ENCODE measurements around the gene SYNE2.

Gene SYNE2

DNA sequence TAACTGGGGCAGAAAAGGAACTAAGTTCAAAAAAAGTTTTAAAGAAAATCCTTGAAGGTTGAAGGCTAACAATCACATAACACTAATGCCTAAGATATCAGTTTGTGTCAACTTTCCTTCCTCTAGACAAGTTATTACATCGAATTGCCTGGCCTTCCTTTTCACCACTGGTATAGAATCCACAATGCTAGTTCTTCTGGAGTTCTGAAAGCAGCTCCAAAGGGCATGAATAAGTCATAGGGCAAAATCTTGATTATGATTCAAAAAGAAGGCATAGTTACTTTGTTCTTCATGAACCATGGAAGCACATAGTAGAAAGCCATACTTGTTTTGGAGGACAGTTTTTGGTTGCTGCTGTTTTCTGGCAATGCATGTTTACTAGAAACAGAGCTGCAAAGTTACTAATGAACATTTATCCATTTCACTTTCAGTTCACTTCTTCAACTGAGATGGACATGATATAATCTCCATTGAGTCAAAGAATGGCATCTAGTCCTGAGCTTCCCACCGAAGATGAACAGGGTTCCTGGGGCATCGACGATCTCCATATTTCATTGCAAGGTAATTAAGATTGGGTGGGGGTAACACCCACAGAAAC is 56.0 kb downstream of the SYNE2 start:
- no peak for DNase-seq

DNA sequence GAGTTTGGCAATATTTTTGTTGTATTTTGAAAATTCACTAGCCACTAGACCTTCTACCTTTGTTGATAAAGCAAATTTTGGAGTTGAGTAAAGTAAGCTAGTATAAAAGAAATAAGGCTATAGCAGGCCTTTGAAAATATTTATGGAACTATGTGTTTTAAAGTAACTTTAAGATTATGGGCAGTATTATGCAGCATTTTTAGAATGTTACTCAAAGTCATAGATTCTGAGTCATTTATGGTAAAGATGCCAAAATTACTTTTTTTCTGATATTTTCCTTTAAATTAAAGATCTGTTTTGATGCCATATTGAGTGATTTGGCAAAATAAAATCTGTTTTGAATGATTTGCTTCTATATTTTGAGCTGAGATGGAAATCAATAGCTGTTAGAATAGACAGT is 57.2 kb downstream of the SYNE2 start:
- DNase-seq, result no peak

DNA sequence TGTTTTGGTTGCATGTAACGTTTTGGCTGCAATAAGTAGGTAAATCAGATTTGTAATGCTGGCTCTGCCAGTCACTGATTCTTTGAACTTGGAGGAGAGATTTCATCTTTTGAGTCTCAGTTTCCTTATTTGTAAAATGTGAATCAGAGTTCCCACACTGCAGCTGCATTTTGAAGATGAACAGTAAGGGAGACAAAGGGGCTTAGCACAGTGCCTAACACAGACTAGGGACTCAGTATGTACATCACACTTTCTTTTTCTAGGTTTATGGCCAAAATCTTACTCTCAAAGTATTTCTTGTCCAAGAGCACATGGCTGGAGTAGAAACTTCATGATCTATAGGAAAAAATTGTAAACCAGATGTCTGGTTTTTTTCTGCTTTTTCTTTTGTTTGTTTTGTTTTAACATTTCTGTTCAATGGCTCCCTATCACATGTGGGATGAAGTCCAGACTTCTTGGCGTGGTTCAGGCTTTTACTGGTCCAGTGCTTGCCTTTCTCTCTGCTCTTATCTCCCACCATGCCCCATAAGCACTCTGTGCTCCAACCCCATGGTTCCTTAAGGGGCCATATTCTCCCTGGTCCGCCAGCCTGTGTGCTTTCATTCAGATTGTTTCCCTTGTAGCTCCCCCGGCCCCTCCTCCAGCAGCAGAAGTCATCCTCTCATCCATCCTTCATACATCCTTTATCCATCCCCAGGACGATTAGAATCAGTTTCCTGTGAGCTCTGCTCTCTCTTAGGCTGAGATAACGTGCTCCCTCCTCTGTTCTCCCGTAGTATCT is 58.0 kb downstream of the SYNE2 start:
- no peak for DNase-seq

DNA sequence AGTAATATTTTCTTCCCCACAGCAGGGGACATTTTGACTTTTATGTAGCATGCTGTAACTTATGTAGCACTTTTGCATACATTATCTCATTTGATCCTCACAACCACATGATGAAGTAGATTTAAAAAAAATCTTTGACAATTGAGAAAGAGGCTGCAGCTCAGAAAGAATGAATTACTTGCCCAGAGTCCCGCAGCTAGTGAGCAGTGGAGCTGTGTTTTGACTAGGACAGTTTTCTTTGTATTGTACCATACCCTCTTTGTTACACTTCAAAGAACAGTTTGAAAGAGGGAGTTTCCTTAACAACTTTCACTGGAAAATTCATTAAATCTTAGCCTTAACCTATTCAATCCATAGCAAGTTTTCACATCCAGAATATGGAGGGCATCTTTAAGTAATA is 58.6 kb downstream of the SYNE2 start:
- DNase-seq, result no peak

DNA sequence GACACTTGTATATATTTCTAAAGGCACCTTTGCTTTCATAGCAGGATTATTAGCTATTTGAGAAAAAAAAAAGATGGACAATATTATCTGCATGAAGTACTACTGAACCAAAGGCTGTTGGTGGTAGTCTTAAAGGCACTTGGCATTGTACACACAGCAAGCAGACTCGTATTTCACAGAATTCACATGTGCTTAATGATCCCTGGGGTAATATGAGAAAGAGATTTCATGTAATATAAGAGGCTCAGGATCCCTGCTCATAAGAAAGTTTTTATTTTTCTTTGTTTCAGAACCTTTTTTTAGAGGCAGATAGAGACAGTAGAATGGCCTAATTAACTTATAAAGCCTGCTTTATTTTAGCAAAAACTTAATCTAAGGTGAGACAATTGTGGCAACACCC is 59.5 kb downstream of the SYNE2 start:
- DNase-seq, result no peak

DNA sequence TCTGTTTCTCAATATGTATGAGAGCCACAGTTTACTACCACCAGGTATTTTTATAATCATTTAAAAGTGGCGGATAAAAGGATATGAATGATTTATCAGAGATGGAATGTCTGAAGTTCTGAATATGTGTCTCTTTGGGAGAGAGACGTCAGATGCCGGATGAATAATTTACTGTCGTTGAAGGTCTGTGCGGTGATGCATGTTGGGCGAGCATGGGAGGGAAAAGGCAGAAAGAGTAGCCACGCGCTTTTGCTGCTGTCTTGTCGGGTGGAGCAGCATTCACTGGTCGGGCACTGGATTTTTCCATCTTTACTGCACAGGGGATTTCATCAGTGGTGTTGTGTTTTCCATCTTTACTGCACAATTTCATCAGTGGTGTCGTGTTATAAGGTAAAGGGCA is 65.6 kb downstream of the SYNE2 start:
- no peak for DNase-seq

DNA sequence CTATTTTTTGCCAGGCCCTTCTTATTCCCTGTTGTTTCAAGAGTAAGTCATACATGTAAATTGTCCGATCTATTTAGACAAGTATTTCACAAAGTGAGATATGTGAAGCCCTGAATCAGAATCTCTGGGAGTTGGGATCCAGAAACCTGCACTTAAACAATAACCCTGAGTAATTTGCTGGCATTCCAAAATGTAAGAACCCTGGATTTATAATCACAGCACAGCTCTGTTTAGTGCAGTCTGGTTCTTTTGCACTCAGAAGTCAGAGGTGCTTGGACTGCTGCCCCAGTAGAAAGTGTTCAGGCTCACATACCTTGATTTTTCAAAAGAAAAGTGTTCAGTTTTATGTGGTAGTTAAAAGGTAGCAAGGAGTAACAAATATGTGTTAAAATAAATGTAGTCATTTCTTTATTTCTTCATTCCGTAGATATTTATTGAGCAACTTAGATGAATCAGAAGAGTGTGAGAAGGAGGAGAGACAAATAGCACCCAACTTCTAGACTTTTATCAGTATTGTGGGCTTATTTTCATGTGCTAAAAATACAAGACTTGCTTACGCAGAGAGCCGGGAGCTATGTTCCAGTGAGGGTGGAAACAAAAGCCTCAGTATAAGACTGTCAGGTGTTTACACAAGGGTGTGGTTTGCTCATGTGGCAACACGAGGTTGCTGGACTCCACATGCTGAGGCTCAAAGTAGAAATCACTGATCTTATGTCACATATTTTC is 70.1 kb downstream of the SYNE2 start:
- DNase-seq, result no peak

DNA sequence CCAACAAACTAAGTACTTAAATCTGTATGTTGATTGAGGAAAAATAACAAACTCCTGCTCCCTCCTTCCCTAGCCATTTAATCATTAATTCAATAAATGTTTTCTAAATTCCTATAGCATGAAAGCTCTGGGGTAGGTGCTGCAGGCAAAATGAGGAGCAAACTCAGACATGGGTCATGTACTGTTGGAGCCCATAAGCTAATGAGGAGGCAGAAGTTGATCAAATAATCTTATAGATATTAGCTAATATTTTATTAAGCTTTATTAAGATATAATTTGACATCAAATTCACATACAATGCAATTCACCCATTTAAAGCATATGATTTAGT is 70.6 kb downstream of the SYNE2 start:
- DNase-seq, result no peak

DNA sequence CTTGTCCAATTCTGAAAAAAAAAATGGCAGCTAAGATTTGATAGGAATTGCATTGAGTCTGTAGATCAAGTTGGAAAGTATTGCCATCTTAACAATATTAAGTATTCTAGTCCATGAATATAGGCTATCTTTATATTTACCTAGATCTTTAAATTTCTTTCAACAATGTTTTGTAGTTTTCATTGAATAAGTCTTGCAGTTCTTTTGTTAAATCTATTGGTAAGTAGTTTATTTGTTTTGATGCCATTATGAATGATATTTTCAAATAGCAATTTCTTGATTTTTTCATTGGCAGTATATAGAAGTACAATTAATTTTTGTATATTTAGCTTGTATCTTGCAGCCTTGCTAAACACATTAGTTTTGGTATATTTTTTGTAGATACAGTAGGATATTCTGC is 71.6 kb downstream of the SYNE2 start:
- DNase-seq, result no peak

DNA sequence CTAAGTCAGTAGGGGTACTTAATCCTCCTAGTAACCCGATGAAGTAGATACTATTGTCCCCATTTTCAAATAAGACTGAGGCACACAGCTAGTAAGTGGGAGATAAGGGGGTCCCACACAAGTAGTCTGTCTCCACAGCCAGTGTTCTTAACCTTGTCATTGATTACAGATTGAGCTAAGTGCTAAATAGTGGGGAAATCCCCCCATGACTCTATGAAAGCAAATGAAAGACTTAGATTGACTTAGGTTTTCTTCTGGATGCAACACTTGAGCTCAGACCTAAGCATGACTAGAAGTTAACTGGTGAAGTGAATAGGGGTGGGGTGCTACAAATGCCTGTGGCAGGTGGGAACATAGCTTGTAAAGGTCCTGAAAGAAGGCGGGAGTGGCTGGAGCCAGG is 73.8 kb downstream of the SYNE2 start:
- no peak for DNase-seq

DNA sequence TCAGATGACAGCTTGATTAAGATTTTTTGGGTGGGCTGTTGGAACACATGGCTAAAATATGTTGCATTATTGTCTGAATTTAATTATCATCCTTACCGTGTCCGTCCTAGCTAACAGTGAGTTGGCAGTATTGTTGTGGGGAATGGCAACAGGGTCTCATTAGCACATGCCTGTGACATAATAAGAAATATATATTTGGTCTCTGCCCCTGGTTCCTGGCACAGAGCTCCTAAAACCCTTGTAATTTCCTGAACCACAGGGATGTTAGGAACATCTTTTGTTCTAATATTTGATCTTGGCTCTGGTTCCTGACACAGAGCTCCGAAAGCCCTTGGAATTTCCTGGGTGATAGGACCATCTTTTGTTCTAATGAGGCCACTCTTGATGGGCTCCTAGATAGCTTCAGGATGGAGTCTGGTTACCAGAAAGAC is 76.0 kb downstream of the SYNE2 start:
- DNase-seq, result no peak

DNA sequence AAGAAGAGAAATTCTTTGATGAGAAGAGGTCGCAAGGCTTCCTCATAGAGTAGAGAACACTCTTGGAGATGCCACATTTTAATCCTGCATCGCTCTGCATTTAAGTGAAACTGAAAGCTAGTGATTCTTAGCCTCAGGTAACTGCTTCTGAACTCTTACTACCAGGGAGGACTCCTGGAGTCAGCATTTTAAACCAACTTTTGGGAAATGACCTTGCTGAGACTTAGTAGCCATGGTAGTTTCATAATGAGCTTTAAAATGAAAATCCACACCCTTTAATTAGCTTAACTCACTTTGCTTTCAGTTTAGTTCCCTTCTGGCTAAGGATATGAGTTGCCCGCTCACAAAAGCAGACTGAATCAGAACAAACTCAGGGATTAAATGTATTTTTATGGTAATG is 80.3 kb downstream of the SYNE2 start:
- no peak for DNase-seq

DNA sequence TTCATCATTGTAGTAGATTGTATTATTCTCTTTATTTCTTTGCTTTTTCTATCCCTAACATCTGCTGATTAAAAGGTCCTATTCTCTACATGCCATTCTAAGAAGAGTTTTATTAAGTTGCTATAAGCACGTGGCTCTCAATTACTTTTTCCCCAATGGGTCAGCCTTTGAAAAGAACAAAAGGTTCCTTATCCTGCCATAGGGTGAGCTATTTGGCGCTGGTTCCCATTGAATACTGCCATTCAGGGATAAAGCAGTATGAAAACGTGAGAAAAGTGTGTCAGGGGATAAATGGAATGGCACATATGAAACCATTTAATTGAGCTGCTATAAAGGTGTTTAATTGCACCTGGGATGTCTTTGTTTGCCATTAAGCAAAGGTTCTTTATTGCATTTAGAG is 80.9 kb downstream of the SYNE2 start:
- no peak for DNase-seq

DNA sequence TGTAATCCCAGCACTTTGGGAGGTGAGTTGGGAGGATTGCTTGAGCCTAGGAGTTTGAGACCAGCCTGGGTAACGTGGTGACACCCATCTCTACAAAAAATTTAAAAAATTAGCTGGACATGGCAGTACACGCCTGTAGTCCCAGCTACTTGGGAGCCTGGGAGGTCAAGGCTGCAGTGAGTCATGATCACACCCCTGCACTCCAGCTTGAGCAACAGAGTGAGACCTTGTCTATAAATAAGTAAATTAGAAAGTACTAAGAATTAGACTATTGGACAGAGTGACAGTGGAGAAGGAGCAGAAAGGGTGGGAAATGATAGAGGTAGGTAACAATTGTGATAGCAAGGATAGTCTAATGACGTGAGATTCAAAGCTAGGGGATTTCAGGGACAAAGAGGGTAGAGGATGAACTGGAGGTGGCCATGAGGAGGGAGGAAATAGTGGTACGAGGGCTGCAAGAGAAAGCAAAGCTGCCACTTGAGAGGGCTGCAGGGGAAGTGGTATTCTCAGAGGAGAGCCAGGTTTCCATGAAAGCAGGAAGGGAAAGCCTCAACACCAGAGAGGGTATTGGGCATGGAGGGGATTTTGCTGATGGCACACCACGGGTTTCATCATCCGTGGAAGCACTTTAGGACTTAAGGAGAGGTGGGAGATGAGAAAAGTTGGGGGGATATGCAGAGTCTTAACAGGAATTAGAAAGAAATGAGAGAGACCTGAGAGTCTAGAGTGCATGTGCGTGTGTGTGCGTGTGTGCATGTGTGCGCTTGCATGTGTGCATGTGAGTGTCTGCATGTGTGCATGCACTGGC is 85.6 kb downstream of the SYNE2 start:
- DNase-seq, result no peak

DNA sequence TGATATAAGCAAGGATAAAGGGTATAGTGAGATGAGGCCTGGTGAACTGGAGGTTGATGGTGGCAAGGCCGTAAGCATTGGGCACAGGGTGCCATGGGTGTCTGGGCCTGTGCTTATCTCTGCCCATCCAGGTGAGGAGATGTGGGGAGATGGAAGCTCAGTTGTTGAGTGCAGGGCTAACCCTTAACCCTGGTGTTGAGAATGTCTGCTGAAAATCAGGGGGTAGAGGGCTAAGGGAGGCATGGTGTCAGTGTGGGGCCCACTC is 86.1 kb downstream of the SYNE2 start:
- DNase-seq, result no peak

DNA sequence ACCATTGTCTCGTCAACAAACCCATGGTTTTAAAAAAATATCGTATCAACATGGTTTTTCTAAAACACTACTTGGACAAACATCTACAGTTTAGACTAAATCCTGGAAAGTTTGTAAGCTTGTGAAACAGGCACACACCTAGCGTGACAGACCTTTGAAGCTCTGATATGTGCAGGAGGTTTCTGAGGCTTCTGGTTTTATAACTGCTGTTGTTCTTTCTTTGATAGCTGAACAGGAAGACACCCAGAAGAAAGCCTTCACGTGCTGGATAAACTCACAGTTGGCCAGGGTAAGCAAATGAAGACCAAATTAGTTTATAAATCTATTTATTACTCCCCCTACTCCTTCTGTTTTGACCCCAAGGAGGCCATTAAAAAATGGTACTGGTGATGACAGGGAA is 87.6 kb downstream of the SYNE2 start:
- no peak for DNase-seq

DNA sequence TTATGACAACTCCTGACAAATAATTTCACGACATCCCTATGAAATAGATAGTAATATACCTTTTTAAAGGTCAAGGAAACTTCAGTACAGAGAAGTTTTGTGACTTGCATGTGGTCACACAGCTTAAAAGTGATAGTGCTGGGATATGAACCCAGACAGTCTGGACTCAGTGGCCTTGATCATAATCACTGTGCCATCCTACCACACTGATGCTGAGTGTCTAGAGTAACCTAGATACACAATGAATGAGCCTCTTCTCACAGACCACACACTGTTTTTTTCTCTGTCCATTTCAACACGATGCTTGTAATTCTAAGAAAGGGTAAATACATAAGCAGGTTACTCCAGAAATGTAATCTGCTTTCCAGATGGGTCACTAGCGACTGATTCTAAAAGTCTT is 88.2 kb downstream of the SYNE2 start:
- no peak for DNase-seq

DNA sequence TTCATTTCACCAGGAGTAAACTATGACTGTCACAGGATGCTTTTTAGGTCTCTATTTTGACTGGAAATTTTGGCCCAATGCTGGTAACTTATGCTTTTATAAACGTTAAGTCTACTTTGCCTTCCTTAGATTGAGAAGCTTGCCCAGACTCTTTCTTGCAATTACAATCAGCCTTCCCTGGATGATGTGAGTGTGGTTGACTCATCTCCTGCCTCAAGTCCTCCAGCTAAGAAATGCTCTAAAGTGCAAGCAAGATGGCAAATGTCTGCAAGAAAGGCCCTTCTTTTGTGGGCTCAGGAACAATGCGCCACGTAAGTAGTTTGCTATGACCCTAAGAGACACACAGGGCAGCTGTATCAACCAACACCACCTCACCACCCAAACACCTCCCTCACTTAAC is 96.9 kb downstream of the SYNE2 start:
- DNase-seq, result no peak

DNA sequence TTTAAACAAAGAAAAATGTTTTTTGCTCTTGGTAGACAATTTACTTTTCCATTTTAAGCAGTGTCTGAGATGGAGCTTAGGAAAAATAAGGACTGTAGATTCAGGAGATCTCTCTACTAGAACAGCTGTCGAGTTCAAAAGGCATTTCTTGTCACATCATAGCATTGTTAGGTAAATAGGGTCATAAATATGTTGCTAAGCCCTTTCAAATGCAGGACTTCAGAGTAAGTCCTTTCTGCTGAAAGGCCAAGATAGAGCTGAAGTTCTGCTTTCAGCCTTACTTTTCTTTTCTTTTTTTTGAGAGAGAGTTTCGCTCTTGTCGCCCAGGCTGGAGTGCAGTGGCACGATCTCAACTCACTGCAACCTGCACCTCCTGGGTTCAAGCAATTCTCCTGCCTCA is 98.2 kb downstream of the SYNE2 start:
- no peak for DNase-seq

DNA sequence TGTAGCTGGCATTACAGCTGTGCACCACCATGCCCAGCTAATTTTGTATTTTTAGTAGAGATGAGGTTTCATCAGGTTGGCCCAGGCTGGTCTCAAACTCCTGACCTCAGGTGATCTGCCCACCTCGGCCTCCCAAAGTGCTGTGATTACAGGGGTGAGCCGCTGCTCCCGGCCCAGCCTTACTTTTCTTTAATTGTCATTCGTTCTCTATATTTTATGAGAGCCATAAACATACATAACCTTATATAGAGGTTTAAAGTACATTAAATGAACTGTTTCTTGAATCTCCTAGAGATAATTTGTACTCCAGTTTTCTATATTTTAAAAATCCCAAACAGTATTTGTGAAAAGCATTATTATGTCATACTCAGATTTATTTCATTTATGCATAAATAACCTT is 98.6 kb downstream of the SYNE2 start:
- DNase-seq, result no peak

DNA sequence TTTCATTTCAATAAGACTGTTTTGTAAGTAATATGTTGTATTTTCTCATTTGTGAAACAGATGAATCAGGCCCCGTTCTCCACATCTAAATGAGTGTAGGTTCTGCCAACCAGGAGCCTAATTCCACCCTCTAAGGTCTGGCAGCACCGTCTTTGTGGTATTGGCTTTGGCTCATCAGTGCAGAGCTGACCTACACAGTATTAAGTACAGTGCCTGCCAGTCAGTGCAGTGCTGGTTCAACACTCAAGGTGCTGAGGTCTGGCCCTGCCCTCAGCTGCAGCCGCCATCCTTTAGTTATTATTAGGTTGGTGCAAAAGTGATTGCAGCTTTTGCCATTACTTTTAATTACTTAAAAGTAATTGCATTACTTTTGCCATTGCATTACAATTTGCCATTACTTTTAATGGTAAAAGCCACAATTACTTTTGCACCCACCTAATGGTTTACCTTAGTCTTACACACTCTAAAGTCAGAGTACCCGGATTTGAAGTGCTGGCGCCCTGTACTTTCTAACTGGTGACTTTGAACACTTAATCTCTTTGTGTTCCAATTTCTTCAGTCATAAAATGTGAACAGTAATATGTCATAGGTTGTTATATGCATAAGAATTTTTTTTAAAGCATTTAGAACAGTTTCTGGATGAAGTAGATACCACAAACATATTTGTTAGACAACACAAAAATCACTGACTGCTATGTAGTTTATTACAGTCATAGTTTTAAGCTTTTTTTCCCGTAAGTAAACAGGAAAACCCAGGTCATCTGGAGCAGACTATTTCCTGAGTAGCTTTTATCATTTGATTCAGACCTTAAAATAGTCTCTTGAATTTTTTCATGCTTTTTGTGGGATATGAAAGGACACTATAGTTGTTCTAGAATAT is 99.5 kb downstream of the SYNE2 start:
- DNase-seq, result no peak
